HepG2 (cell line): ENCODE results near the gene RORB.

ENCODE experiments used
- CEBPZ ChIP-seq: IDR thresholded peaks from 2 replicates; pipeline ENCODE4 v1.6.1; 2012; ENCODE audit warnings: low read length, improper control_type of control experiment
- EZH2 ChIP-seq: conservative IDR thresholded peaks from 2 replicates; pipeline ENCODE4 v1.6.1; 2012; ENCODE audit warnings: mild to moderate bottlenecking, low read depth, low read length, moderate library complexity
- KDM2A ChIP-seq: sonication (generic); formaldehyde crosslinking; IDR thresholded peaks from 2 replicates; pipeline ENCODE4 v1.4.0; 2020; ENCODE audit warnings: low read depth, missing genetic modification reagents, borderline replicate concordance
- POLR2A ChIP-seq, 2 experiments: IDR thresholded peaks; 2 replicates each; pipeline ENCODE4 v1.6.1; 2011; ENCODE audit warnings: low read depth in 2 of 2, low read length in 2 of 2, mild to moderate bottlenecking in 1 of 2, moderate library complexity in 1 of 2; ENCODE audit not compliant: insufficient read depth in 1 of 2
- PRMT3 ChIP-seq: sonication (generic); formaldehyde crosslinking; IDR thresholded peaks from 2 replicates; pipeline ENCODE4 v1.8.1; 2022; ENCODE audit warnings: low read depth, mild to moderate bottlenecking, moderate library complexity, missing genetic modification reagents, borderline replicate concordance
- RBM39 ChIP-seq: fragments of 200-400 bp; formaldehyde crosslinking; IDR thresholded peaks from one replicate; pipeline ENCODE4 v1.6.1; 2018; ENCODE audit warnings: antibody characterized with exemption, mild to moderate bottlenecking, low read depth, low read length; ENCODE audit not compliant: poor library complexity, severe bottlenecking
- SOX6 ChIP-seq, 2 experiments: fragments of 450-650 bp in 1 of 2; sonication (generic) in 1 of 2; formaldehyde crosslinking in 1 of 2; IDR thresholded peaks; 2 replicates each; pipeline versions ENCODE4 v1.4.0 to v1.6.1; 2017 to 2020; ENCODE audit warnings: antibody characterized with exemption in 1 of 2, mild to moderate bottlenecking in 1 of 2, missing genetic modification reagents in 1 of 2
- SUZ12 ChIP-seq: fragments of 150-350 bp; IDR thresholded peaks from 2 replicates; pipeline ENCODE4 v1.6.1; 2014; ENCODE audit warnings: low read depth, low read length
- ZNF3 ChIP-seq: IDR thresholded peaks from 2 replicates; pipeline ENCODE4 v1.7.0; 2017; ENCODE audit warnings: inconsistent platforms
- ZNF558 ChIP-seq: sonication (generic); formaldehyde crosslinking; IDR thresholded peaks from 2 replicates; pipeline ENCODE4 v1.9.0; 2022; ENCODE audit warnings: mild to moderate bottlenecking, missing genetic modification reagents, borderline replicate concordance
- TF ChIP-seq, protein P1 (sequence below): sonication (generic); formaldehyde crosslinking; IDR thresholded peaks from 2 replicates; pipeline ENCODE4 v1.4.0; 2020; ENCODE audit warnings: mild to moderate bottlenecking, low read depth, missing genetic modification reagents

GRCh38 chr9:74487395-74487794 is 9.7 kb upstream of the RORB start:
- TF ChIP-seq SOX6 (IDR thresholded peaks at IDR 0.05) (no peak), SOX6 (CRISPR knock-in tag; IDR thresholded peaks at IDR 0.05) (no peak), PRMT3 (no peak), EZH2 (no peak), CEBPZ (no peak), ZNF3 (CRISPR knock-in tag) (no peak), ZNF558 (no peak), SUZ12 (no peak), RBM39 (no peak), KDM2A (CRISPR knock-in tag) (no peak), POLR2A (IDR thresholded peaks at IDR 0.05; ENCODE audit: insufficient read depth in 1 of 2, low read depth in 2 of 2, low read length in 2 of 2) (no peak)
- TF ChIP-seq, protein P1, sequence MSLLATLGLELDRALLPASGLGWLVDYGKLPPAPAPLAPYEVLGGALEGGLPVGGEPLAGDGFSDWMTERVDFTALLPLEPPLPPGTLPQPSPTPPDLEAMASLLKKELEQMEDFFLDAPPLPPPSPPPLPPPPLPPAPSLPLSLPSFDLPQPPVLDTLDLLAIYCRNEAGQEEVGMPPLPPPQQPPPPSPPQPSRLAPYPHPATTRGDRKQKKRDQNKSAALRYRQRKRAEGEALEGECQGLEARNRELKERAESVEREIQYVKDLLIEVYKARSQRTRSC (CRISPR knock-in tag), result no peak
